ENCODE data around the gene ZHX3. TPM values are rescaled to one million over a fixed set of nuclear protein-coding genes. Genes with fewer than 3 reads are reported as not detected.
A peak's percentile ranks its signal among the peaks of the same experiment; 100 is the strongest.

ZHX3 gene
- total RNA-seq, 1 donor from 2014 or later: 16.3 TPM

GRCh38 chr20:41320976-41321375 lies 3.4 kb upstream of the ZHX3 start:
- no peak for DNase-seq (ENCODE audit: extremely low spot score, unreplicated experiment)
- no peaks in the 10 kb centered on the region for H3K36me3 Mint-ChIP-seq
- H3K27me3 Mint-ChIP-seq: peaks cover 5% of the 10 kb centered on the region
- H3K9me3 Mint-ChIP-seq: no peaks in the 10 kb centered on the region
- peaks cover 9% of the 10 kb centered on the region for H3K4me1 Mint-ChIP-seq (ENCODE audit: unreplicated experiment)
- H3K27ac Mint-ChIP-seq: no peak overlapping the region
- TF ChIP-seq, protein P1, sequence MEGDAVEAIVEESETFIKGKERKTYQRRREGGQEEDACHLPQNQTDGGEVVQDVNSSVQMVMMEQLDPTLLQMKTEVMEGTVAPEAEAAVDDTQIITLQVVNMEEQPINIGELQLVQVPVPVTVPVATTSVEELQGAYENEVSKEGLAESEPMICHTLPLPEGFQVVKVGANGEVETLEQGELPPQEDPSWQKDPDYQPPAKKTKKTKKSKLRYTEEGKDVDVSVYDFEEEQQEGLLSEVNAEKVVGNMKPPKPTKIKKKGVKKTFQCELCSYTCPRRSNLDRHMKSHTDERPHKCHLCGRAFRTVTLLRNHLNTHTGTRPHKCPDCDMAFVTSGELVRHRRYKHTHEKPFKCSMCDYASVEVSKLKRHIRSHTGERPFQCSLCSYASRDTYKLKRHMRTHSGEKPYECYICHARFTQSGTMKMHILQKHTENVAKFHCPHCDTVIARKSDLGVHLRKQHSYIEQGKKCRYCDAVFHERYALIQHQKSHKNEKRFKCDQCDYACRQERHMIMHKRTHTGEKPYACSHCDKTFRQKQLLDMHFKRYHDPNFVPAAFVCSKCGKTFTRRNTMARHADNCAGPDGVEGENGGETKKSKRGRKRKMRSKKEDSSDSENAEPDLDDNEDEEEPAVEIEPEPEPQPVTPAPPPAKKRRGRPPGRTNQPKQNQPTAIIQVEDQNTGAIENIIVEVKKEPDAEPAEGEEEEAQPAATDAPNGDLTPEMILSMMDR (conservative IDR thresholded peaks at IDR 0.05): no peak
- no peak overlapping the region for H3K4me3 Mint-ChIP-seq

DNA sequence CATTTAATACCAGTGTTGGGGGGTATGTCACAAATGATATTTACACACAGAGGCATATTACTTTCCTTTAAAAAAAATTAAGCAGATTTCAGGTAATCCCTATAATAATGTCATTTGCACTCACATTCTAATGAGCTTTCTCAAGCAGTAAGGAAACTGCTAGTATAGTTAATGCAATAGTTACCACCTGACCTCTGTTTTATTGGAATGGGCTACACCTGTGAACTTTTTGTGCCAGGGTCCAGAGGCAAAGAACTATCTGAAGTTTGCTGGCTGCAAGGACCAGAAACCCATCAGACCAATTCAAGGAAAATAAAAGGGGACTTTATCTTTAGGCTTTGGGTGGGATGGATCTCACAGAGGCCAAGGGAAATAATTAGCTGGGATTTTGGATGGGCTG lies 2.9 kb upstream of the ZHX3 start:
- Mint-ChIP-seq H3K27ac (no peak overlapping the region), H3K36me3 (no peaks in the 10 kb centered on the region), H3K9me3 (no peaks in the 10 kb centered on the region), H3K4me1 (ENCODE audit: unreplicated experiment) (peaks cover 11% of the 10 kb centered on the region), H3K4me3 (no peak overlapping the region), H3K27me3 (peaks cover 5% of the 10 kb centered on the region)
- TF ChIP-seq, protein P1 (conservative IDR thresholded peaks at IDR 0.05): no peak
- no peak for DNase-seq (ENCODE audit: extremely low spot score, unreplicated experiment)

- H3K9me3 Mint-ChIP-seq: no peaks in the 10 kb centered on the region
- peaks cover 5% of the 10 kb centered on the region for H3K27me3 Mint-ChIP-seq
- H3K4me3 Mint-ChIP-seq: peak overlapping the region; percentile 84
- TF ChIP-seq, protein P1 (conservative IDR thresholded peaks at IDR 0.05): no peak
- no peaks in the 10 kb centered on the region for H3K36me3 Mint-ChIP-seq
- DNase-seq (ENCODE audit: extremely low spot score, unreplicated experiment): no peak
- H3K27ac Mint-ChIP-seq: peak overlapping the region; percentile 53
- H3K4me1 Mint-ChIP-seq (ENCODE audit: unreplicated experiment): peaks cover 15% of the 10 kb centered on the region
Observed at GRCh38 chr20:41318271-41318649, 729 bp upstream of the ZHX3 start.

DNA sequence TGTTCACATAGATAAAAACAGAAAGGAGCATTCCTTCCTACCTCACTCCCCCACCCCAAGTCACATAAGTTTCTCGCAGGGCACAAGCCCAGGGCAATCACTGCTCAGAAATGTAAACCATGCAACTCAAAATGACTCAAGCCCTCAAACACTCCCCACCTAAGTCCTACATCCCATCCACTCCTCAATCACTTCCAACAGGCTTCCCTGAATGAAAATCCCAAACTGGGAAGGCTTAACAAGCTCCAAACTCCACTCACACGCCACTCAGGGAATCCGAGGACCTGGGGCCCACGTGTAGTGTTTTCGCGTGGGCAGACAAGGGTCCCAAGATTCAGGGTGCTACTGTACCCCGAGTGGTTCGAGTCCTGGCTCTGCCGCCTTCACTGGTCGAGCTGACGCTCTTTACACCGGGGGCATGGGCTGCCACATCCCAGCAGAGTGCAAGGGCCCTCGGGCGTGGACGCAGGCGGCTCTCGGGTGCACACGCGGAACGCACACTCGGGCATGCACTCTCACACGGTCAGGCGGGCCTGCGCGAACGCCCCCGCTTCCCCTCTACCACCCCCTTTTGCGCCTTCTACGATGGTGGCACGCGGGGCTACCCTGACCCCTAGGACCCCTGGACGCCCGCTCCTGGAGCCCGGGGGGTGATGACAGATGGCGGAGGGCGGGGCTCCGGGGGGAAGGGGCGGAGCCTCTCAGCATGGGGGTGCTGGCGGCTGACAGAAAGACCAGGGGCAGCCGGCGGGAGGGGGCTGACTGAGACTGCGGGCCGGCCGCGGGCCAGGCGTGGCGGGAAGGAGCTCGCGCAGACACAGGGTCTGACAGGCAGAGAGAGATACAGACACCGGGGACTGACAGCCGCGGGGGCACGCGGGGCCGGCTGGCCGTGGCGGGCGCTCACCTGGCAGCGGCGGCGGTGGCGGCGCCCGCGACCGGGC lies 657 bp downstream of the ZHX3 start:
- TF ChIP-seq, protein P1 (conservative IDR thresholded peaks at IDR 0.05): no peak
- H3K36me3 Mint-ChIP-seq: no peaks in the 10 kb centered on the region
- H3K4me3 Mint-ChIP-seq: peak overlapping the region; percentile 89
- peaks cover 5% of the 10 kb centered on the region for H3K27me3 Mint-ChIP-seq
- H3K4me1 Mint-ChIP-seq (ENCODE audit: unreplicated experiment): peaks cover 15% of the 10 kb centered on the region
- no peaks in the 10 kb centered on the region for H3K9me3 Mint-ChIP-seq
- DNase-seq (ENCODE audit: extremely low spot score, unreplicated experiment): peak; percentile 77
- peak overlapping the region; percentile 60 for H3K27ac Mint-ChIP-seq

DNA sequence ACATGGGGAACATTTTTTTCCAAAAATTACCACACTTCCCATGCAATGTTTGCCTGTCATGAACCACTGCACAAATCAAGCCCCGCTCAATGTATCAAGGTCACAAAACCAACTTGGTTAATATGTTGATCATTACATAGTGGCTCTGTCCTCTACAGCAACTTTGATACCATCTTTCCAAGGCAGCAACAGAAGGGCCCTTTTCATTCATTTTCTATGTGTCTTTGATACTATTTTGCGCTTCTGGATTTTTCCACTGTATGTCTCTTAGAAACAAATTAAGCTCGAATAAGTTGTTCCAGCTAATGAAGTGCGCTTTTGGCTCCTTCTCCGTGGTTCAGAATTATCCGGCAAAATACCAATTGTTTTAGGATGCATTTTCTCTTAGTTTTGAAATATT lies 1.5 kb downstream of the ZHX3 start:
- peaks cover 15% of the 10 kb centered on the region for H3K4me1 Mint-ChIP-seq (ENCODE audit: unreplicated experiment)

More for the DNA sequence above, 1.5 kb downstream of the ZHX3 start:
- H3K9me3 Mint-ChIP-seq: no peaks in the 10 kb centered on the region
- no peak for DNase-seq (ENCODE audit: extremely low spot score, unreplicated experiment)
- TF ChIP-seq, protein P1 (conservative IDR thresholded peaks at IDR 0.05): no peak
- H3K27ac Mint-ChIP-seq: peak overlapping the region; percentile 60
- no peaks in the 10 kb centered on the region for H3K36me3 Mint-ChIP-seq
- peak overlapping the region; percentile 89 for H3K4me3 Mint-ChIP-seq
- peaks cover 5% of the 10 kb centered on the region for H3K27me3 Mint-ChIP-seq

Data from type B pancreatic cell (in vitro differentiated cells).